Measurements from ENCODE around the gene LRMDA. TPM values are rescaled to one million over a fixed set of nuclear protein-coding genes. Genes with fewer than 3 reads are reported as not detected.

LRMDA gene
- total and polyA plus RNA-seq, 10 of the 15 experiments (the other 5 are each of a cell fraction or from before 2014, with no cell fraction given), result 0.07 to 0.54 (median 0.29) TPM; not detected in 4

GRCh38 chr10:76436981-76437380 is 1005.6 kb downstream of the LRMDA start:
- FAIRE-seq, result no peak
- Histone ChIP-seq H3K79me2 (ENCODE audit: control insufficient read depth, insufficient read depth, low read length) (no peaks in the 10 kb centered on the region), H3K36me3 (ENCODE audit: control insufficient read depth in 2 of 2, insufficient read depth in 2 of 2, low read length in 1 of 2) (no peaks in the 10 kb centered on the region), H2AFZ (ENCODE audit: control insufficient read depth, low read depth, low read length) (no peak overlapping the region), H3K4me2 (ENCODE audit: control insufficient read depth, insufficient read depth) (no peak overlapping the region), H3K27me3 (replicated peaks in 1 of 2; ENCODE audit: control insufficient read depth in 2 of 2, insufficient read depth in 2 of 2, low read length in 1 of 2) (no peaks in the 10 kb centered on the region), H3K9ac (ENCODE audit: control insufficient read depth, insufficient read depth, low read length) (no peak overlapping the region), H3K4me1 (ENCODE audit: control insufficient read depth, insufficient read depth, low read length) (no peaks in the 10 kb centered on the region), H3K4me3 (no peak overlapping the region), H3K9me3 (replicated peaks; ENCODE audit: control insufficient read depth, insufficient read depth, low read length) (no peaks in the 10 kb centered on the region), H4K20me1 (ENCODE audit: control insufficient read depth, insufficient read depth) (no peaks in the 10 kb centered on the region), H3K27ac (ENCODE audit: control insufficient read depth, insufficient read depth) (no peak overlapping the region)
- WGBS (ENCODE audit: insufficient coverage, insufficient replicate concordance, low lambda C conversion rate, missing lambda C conversion rate), result 0% methylated on average over 1 of the region's 1 CpG
- no peak for TF ChIP-seq MYB (IDR thresholded peaks at IDR 0.05; ENCODE audit: borderline replicate concordance, low read depth, low read length)
- no peak for TF ChIP-seq NFIC (IDR thresholded peaks at IDR 0.05; ENCODE audit: low read depth, low read length)
- TF ChIP-seq ZNF274 (IDR thresholded peaks at IDR 0.05; ENCODE audit: insufficient read depth, insufficient read length), result no peak
- no peak for TF ChIP-seq ZBTB33 (IDR thresholded peaks at IDR 0.05)
- no peak for TF ChIP-seq LARP7 (IDR thresholded peaks at IDR 0.05)
- no peak for TF ChIP-seq CREM (IDR thresholded peaks at IDR 0.05; ENCODE audit: low read depth)
- no peak for TF ChIP-seq E2F8 (IDR thresholded peaks at IDR 0.05; ENCODE audit: low read depth, partially characterized antibody)
- DNase-seq (ENCODE audit: low read depth, low spot score), result no peak
- BruUV-seq (replicated peaks), result no TSS peak
- no peak for ATAC-seq
- in situ Hi-C loops (cut with MboI) (no loop called here), intact Hi-C loops (cut with micrococcal nuclease; ENCODE audit: unreplicated experiment) (no loop called here)
- ChIA-PET POLR2A (no interaction called here), SMC1A (ENCODE audit: uncharacterized antibody, unreplicated experiment) (no interaction called here), CTCF (no interaction called here), RAD21 (ENCODE audit: unreplicated experiment) (no interaction called here)

Measured in GM12878 (cell line).